HG03575 (cell line): ENCODE data around the gene PCDHGB2.
"Not testable (repeated sequence)": the region's sequence is repeated elsewhere in the genome, so short reads cannot be mapped to it uniquely, and the experiment has no call there.

ENCODE experiments used
- ATAC-seq: cut with Tn5 transposase; IDR thresholded peaks from one replicate; pipeline ENCODE4 v1.9.1; 2021; ENCODE audit not compliant: unreplicated experiment, insufficient number of reproducible peaks, low FRiP score; ENCODE audit errors: extremely low read depth

Gene PCDHGB2

DNA sequence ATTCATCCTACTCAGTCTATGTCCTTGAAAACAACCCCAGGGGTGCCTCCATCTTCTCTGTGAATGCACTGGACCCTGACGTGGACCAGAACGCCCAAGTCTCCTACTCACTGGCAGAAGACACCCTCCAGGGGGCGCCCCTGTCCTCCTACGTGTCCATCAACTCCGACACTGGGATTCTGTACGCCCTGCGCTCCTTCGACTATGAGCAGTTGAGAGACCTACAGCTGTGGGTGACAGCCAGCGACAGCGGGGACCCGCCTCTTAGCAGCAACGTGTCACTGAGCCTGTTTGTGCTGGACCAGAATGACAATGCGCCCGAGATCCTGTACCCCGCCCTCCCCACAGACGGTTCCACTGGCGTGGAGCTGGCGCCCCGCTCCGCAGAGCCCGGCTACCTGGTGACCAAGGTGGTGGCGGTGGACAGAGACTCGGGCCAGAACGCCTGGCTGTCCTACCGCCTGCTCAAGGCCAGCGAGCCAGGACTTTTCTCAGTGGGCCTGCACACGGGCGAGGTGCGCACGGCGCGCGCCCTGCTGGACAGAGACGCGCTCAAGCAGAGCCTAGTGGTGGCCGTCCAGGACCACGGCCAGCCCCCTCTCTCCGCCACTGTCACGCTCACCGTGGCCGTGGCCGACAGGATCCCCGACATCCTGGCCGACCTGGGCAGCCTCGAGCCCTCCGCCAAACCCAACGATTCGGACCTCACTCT is 15.8 kb downstream of the PCDHGB2 start:
- ATAC-seq = not testable (repeated sequence)

DNA sequence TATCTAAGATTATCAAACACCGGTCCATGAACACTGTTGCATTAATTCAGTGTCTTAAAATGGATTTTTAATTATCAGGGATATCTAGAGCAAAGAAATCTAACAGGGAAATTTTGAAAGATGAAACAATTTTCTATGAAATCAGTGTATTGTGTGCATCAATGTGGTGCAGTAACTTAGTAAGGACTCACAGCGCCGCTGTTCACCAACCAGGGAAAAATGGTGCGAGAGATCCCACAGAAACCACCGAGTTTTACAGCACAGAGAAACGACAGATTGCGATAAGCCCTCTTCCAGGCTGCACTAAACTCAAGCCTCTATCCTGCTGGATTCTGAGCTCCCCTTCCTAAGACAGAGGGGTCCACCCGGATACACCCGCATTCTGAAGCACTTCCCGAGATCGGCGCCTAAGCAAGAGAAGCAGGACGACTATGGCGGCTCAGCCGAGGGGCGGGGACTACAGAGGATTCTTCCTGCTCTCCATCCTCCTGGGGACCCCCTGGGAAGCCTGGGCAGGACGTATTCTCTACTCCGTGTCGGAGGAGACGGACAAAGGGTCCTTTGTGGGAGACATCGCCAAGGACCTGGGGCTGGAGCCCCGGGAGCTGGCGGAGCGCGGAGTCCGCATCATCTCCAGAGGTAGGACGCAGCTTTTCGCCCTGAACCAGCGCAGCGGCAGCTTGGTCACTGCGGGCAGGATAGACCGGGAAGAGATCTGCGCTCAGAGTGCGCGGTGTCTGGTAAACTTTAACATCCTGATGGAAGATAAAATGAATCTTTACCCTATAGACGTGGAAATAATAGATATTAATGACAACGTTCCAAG is 22.9 kb downstream of the PCDHGB2 start, which contains the start of gene PCDHGA7:
PCDHGA7 (plus strand) TSS at position 274 of the 826 bp plus-strand sequence; CDS start at position 432, 158 bp downstream.
- no peak for ATAC-seq

DNA sequence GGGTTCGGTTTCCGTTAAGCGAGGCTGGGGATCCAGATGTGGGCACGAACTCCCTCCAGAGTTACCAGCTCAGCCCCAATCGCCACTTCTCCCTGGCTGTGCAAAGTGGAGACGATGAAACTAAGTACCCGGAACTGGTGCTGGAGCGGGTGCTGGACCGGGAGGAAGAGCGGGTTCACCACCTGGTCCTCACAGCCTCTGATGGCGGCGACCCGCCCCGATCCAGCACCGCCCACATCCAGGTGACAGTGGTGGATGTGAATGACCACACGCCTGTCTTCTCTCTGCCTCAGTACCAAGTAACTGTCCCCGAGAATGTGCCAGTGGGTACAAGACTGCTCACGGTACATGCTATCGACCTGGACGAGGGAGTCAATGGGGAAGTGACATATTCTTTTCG is 23.6 kb downstream of the PCDHGB2 start:
- ATAC-seq = no peak

DNA sequence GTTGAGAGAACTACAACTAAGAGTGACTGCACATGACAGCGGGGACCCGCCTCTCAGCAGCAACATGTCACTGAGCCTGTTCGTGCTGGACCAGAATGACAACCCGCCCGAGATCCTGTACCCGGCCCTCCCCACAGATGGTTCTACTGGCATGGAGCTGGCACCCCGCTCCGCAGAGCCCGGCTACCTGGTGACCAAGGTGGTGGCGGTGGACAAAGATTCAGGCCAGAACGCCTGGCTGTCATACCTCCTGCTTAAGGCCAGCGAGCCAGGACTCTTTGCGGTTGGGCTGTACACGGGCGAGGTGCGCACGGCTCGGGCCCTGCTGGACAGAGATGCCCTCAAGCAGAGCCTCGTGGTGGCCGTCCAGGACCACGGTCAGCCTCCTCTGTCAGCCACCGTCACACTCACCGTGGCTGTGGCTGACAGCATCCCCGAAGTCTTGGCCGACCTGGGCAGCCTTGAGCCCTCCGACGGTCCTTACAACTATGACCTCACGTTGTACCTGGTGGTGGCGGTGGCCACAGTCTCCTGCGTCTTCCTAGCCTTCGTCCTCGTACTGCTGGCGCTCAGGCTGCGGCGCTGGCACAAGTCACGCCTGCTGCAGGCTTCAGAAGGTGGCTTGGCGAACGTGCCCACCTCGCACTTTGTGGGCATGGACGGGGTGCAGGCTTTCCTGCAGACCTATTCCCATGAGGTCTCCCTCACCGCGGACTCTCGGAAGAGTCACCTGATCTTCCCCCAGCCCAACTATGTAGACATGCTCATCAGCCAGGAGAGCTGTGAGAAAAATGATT is 24.9 kb downstream of the PCDHGB2 start:
- no peak for ATAC-seq

DNA sequence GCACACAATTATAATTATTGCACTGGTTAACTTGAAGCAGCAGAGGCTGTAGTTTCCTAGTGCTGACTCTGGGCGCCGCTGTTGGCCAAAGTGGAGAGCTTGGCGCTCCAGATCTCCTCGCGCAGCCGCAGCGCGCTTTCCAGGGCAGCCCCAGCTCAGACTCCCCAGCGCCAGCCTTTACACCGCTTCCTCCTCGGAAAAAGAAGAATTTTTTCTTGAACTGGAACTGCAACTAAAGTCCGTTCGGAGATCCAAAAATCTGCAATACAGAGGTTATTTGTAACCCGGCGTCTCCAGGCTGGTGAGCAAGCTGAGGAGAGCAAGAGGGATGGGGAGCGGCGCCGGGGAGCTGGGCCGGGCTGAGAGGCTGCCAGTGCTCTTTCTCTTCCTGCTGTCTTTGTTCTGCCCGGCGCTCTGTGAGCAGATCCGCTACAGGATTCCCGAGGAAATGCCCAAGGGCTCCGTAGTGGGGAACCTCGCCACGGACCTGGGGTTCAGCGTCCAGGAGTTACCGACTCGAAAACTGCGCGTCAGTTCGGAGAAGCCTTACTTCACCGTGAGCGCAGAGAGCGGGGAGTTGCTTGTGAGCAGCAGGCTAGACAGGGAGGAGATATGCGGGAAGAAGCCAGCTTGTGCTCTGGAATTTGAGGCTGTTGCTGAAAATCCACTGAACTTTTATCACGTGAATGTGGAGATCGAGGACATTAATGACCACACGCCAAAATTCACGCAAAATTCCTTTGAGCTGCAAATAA is 27.9 kb downstream of the PCDHGB2 start, which contains the start of gene PCDHGB4:
PCDHGB4 (plus strand) TSS at position 142 of the 755 bp plus-strand sequence; CDS start at position 329, 187 bp downstream.
- not testable (repeated sequence) for ATAC-seq

DNA sequence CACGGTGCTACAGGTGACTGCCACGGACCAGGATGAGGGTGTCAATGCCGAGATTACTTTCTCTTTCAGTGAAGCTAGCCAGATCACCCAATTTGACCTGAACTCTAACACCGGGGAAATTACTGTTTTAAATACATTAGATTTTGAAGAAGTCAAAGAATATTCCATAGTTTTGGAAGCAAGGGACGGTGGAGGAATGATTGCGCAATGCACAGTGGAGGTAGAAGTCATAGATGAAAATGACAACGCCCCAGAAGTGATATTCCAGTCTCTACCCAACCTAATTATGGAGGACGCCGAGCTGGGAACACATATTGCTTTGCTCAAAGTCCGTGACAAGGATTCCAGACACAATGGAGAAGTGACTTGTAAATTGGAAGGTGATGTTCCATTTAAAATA is 28.9 kb downstream of the PCDHGB2 start:
- ATAC-seq = no peak

DNA sequence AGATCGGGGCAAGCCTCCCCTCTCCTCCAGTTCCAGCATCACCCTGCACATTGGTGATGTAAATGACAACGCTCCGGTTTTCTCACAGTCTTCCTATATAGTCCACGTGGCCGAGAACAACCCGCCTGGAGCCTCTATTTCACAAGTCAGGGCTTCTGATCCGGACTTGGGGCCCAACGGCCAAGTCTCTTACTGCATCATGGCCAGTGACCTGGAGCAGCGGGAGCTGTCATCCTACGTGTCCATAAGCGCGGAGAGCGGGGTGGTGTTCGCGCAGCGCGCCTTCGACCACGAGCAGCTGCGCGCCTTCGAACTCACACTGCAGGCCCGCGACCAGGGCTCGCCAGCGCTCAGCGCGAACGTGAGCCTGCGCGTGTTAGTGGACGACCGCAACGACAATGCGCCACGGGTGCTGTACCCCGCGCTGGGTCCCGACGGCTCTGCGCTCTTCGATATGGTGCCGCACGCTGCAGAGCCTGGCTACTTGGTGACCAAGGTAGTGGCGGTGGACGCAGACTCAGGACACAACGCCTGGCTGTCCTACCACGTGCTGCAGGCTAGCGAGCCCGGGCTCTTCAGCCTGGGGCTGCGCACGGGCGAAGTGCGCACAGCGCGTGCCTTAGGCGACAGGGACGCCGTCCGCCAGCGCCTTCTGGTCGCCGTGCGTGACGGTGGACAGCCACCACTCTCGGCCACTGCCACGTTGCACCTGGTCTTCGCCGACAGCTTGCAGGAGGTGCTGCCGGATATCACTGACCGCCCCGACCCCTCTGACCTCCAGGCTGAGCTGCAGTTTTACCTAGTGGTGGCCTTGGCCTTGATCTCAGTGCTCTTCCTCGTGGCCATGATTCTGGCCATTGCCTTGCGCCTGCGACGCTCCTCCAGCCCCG is 29.6 kb downstream of the PCDHGB2 start:
- no peak for ATAC-seq

DNA sequence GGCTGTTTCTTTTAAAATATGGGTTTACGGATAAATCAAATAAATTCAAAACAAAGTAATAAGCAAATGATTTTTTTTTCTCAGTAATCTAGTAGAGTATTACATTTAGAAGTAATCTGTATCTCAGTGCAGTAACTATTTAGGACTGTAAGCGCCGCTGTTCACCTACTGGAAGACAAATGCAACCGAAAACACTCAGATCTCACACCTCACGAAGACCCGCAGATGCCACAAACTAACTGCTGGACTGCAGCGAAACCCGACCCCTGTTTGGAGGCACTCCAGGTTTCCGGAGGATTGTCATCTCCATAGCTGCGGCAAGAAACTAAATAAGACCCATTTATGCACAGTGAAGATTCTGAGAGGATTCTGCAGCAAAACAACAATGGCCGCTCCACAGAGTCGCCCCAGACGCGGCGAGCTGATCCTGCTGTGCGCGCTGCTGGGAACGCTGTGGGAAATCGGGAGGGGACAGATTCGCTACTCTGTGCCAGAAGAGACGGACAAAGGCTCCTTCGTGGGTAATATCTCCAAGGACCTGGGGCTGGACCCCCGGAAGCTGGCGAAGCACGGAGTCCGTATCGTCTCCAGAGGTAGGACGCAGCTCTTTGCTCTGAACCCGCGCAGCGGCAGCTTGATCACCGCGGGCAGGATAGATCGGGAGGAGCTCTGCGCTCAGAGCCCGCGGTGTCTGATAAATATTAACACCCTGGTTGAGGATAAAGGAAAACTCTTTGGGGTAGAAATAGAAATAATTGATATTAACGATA is 32.8 kb downstream of the PCDHGB2 start, which contains the start of gene PCDHGA8:
PCDHGA8 (plus strand) TSS at position 205 of the 770 bp plus-strand sequence; CDS start at position 386, 181 bp downstream.
- no peak for ATAC-seq

DNA sequence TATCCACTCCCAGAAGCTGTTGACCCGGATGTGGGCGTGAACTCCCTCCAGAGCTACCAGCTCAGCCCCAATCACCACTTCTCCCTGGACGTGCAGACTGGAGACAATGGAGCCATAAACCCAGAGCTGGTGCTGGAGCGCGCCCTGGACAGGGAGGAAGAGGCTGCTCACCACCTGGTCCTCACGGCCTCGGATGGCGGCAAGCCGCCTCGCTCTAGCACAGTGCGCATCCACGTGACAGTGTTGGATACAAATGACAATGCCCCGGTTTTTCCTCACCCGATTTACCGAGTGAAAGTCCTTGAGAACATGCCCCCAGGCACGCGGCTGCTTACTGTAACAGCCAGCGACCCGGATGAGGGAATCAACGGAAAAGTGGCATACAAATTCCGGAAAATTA is 33.5 kb downstream of the PCDHGB2 start:
- ATAC-seq = no peak

DNA sequence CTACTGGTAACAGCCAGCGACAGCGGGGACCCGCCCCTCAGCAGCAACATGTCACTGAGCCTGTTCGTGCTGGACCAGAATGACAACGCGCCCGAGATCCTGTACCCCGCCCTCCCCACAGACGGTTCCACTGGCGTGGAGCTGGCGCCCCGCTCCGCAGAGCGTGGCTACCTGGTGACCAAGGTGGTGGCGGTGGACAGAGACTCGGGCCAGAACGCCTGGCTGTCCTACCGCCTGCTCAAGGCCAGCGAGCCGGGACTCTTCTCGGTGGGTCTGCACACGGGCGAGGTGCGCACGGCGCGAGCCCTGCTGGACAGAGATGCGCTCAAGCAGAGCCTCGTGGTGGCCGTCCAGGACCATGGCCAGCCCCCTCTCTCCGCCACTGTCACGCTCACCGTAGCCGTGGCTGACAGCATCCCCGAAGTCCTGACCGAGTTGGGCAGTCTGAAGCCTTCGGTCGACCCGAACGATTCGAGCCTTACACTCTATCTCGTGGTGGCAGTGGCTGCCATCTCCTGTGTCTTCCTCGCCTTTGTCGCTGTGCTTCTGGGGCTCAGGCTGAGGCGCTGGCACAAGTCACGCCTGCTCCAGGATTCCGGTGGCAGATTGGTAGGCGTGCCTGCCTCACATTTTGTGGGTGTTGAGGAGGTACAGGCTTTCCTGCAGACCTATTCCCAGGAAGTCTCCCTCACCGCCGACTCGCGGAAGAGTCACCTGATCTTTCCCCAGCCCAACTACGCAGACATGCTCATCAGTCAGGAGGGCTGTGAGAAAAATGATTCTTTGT is 34.8 kb downstream of the PCDHGB2 start:
- not testable (repeated sequence) for ATAC-seq

DNA sequence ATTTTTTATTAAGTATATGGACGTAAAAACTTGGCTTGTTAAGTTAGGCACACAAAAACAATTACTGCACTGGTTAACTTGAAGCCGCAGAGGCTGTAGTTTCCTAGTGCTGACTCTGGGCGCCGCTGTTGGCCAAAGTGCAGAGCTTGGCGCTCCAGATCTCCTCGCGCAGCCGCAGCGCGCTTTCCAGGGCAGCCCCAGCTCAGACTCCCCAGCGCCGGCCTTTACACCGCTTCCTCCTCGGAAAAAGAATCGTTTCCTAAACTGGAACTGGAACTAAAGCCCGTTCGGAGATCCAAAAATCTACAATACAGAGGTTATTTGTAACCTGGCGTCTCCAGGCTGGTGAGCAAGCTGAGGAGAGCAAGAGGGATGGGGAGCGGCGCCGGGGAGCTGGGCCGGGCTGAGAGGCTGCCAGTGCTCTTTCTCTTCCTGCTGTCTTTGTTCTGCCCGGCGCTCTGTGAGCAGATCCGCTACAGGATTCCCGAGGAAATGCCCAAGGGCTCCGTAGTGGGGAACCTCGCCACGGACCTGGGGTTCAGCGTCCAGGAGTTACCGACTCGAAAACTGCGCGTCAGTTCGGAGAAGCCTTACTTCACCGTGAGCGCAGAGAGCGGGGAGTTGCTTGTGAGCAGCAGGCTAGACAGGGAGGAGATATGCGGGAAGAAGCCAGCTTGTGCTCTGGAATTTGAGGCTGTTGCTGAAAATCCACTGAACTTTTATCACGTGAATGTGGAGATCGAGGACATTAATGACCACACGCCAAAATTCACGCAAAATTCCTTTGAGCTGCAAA is 38.2 kb downstream of the PCDHGB2 start, which contains the start of gene PCDHGB5:
PCDHGB5 (plus strand) TSS at position 192 of the 796 bp plus-strand sequence; CDS start at position 373, 181 bp downstream.
- peak; percentile 92 for ATAC-seq

DNA sequence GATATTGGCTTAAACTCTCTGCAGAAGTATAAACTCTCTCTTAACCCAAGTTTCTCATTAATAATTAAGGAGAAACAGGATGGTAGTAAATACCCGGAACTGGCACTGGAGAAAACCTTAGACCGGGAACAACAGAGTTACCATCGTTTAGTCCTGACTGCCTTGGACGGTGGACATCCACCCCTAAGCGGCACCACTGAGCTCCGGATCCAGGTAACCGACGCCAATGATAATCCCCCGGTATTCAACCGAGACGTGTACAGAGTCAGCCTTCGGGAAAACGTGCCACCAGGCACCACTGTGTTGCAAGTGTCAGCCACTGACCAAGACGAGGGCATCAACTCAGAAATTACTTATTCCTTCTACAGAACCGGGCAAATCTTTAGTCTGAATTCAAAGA is 38.8 kb downstream of the PCDHGB2 start:
- ATAC-seq = no peak

DNA sequence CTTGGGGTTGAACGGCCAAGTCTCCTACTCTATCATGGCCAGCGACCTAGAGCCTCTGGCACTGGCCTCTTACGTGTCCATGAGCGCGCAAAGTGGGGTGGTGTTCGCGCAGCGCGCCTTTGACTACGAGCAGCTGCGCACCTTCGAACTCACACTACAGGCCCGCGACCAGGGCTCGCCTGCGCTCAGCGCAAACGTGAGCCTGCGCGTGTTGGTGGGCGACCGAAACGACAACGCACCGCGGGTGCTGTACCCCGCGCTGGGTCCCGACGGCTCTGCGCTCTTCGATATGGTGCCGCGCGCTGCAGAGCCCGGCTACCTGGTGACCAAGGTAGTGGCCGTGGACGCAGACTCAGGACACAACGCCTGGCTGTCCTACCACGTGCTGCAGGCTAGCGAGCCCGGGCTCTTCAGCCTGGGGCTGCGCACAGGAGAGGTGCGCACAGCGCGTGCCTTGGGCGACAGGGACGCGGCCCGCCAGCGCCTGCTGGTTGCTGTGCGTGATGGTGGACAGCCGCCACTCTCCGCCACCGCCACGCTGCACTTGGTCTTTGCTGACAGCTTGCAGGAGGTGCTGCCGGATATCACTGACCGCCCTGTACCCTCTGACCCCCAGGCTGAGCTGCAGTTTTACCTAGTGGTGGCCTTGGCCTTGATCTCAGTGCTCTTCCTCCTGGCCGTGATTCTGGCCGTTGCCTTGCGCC is 39.9 kb downstream of the PCDHGB2 start:
- ATAC-seq = no peak

DNA sequence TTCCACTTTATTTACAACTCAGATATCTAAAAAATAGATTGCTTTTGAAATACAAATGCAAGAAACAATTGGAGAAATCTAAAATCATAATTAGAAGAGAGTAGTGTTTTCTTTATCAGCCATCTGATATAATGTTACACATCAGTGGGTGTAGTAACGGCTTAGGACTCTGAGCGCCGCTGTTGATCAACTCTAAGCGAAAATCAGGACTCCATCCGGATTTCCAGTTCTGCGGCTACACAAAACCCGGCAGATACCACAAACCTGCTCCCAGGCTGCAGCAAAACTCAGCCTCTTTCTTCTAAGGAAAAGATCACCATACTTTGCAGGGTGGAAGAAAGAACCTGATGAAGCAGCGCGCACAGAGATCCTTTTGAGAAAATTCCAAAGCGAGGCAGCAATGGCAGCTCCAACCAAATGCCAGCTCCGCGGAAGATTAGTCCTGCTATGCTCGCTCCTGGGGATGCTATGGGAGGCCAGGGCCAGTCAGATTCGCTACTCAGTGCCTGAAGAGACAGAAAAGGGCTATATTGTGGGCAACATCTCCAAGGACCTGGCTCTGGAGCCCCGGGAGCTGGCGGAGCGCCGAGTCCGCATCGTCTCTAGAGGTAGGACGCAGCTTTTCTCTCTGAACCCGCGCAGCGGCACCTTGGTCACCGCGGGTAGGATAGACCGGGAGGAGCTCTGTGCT is 42.9 kb downstream of the PCDHGB2 start, which contains the start of gene PCDHGA9:
PCDHGA9 (plus strand) TSS at position 226 of the 691 bp plus-strand sequence; CDS start at position 401, 175 bp downstream.
- no peak for ATAC-seq
